Adrenal gland (tissue), 12 donors: Measurements from ENCODE around the gene CYBB. TPM values are rescaled to one million over a fixed set of nuclear protein-coding genes. Genes with fewer than 3 reads are reported as not detected.

Experiments
- DNase-seq, 7 donors: peaks; one replicate each; pipeline ENCODE4 v3.0.0-alpha.2; 2019 to 2020
- H3K27ac ChIP-seq, 5 donors: fragments of 200-600 bp; sonication (generic) in 4 of 5; 1 replicate in 3 of 5; 2 replicates in 2 of 5; pipeline versions ENCODE4 v1.5.1 to v1.8.0; 2016 to 2020; ENCODE audit warnings: mild to moderate bottlenecking in 1 of 5
- H3K27me3 ChIP-seq: fragments of 200-600 bp; 2 replicates; pipeline ENCODE4 v1.8.0; 2021
- H3K36me3 ChIP-seq, 2 donors: fragments of 200-600 bp; replicated peaks in 1 of 2; 1 replicate in 1 of 2; 2 replicates in 1 of 2; pipeline versions ENCODE4 v1.5.1 to v1.8.0; 2018 to 2022
- H3K4me1 ChIP-seq, 2 donors: fragments of 200-600 bp; replicated peaks in 1 of 2; 1 replicate in 1 of 2; 2 replicates in 1 of 2; pipeline versions ENCODE4 v1.5.1 to v1.8.0; 2018 to 2021
- H3K4me3 ChIP-seq, 4 donors: fragments of 200-600 bp; sonication (generic) in 3 of 4; one replicate each; pipeline ENCODE4 v1.5.1; 2016 to 2018
- H3K9me3 ChIP-seq, 3 donors: fragments of 200-600 bp; sonication (generic) in 1 of 3; replicated peaks in 1 of 3; 1 replicate in 2 of 3; 2 replicates in 1 of 3; pipeline versions ENCODE4 v1.5.1 to v1.8.0; 2016 to 2021
- CTCF ChIP-seq, 6 experiments: fragments of 450-650 bp in 4 of 6; fragments of 200-600 bp in 2 of 6; sonication (generic) in 1 of 6; IDR thresholded peaks; 1 replicate in 5 of 6; 2 replicates in 1 of 6; pipeline versions ENCODE4 v1.5.1 to v1.8.0; 2016 to 2021; ENCODE audit warnings: antibody characterized with exemption in 6 of 6, mild to moderate bottlenecking in 2 of 6, moderate library complexity in 1 of 6
- POLR2A ChIP-seq, 2 donors: fragments of 450-650 bp; IDR thresholded peaks; one replicate each; pipeline ENCODE4 v1.6.1; 2017; ENCODE audit warnings: antibody characterized with exemption in 2 of 2, mild to moderate bottlenecking in 2 of 2, moderate library complexity in 1 of 2
- WGBS, 4 donors: extraction: QIAGEN DNeasy Blood & Tissue Kit in 2 of 4; methylation state at CpG; one replicate each; pipeline versions ENCODE4 v1.1.5 to v1.1.7; 2013 to 2017; 5-methylcytosine and 5-hydroxymethylcytosine counted together
- intact Hi-C, 2 donors: fragments of 100-400 bp; cut with DNase I; formaldehyde crosslinking; loops; one replicate each; pipeline versions ENCODE4 v1.14.1 to v1.15.0; 2022 to 2023
- polyA plus RNA-seq, 3 donors: library from polyadenylated mRNA; stranded (reverse); fragments of 200-250 nt in 2 of 3; fragments of 350-450 nt in 1 of 3; fragmentation: Illumina TruSeq in 1 of 3; extraction: RNeasy Lipid Tissue Mini Kit (QIAGEN cat#74804) in 1 of 3; gene quantifications; one replicate each; pipeline ENCODE4 v1.2.3, GENCODE V29; 2013 to 2014
- total RNA-seq, 9 donors: library from RNA; depleted of rRNA in 4 of 9; stranded (reverse); fragments of >200 nt in 4 of 9; fragments of 120-200 nt in 1 of 9; fragmentation: NEBNext Ultra II Directional in 1 of 9; extraction: Animal tissue kit (Norgen Biotek cat#: 25700) in 1 of 9; gene quantifications; one replicate each; pipeline versions ENCODE4 v1.1.0 to v1.2.4, GENCODE V29; 2013 to 2023
- donor health status: healthy with polysubstance abuse.
- donor health status: Bipolar disorder and iron deficiency.
- donor health status: DM: yes; HTN: yes; CAD: no.
- donor health status: DM: no; HTN: no; CAD: no.
- donor health status: DM: no; HTN: no; CAD: no.
- donor health status: DM: yes; HTN: yes; CAD: no.

CYBB gene
- total and polyA plus RNA-seq, 12 donors: 5.5 to 153 (median 56.9) TPM

GRCh38 chrX:37746218-37746941 lies 33.5 kb upstream of the CYBB start:
- 52 to 77% (median 63%) methylated on average over 3 to 7 of the region's 7 CpGs for WGBS, 4 donors
- TF ChIP-seq POLR2A (IDR thresholded peaks at IDR 0.05): no peak
- TF ChIP-seq CTCF (IDR thresholded peaks at IDR 0.05): no peak
- no peak for DNase-seq
- Histone ChIP-seq H3K27ac (peak overlapping the region in 1 of 5 donors; percentile 40), H3K4me3 (no peak overlapping the region), H3K27me3 (no peaks in the 10 kb centered on the region), H3K9me3 (no peaks in the 10 kb centered on the region), H3K36me3 (no peaks in the 10 kb centered on the region), H3K4me1 (no peaks in the 10 kb centered on the region)
- intact Hi-C loops: loop anchor here (10.0 kb wide), 3 partner anchors 78 to 428 kb away; partner anchors contain the start of gene SYTL5 (in 1 of the 2)

- intact Hi-C loops: loop anchor here (10.0 kb wide), 3 partner anchors 78 to 428 kb away; partner anchors contain the start of gene SYTL5 (in 1 of the 2)
- H3K4me1 ChIP-seq: no peaks in the 10 kb centered on the region
Observed at GRCh38 chrX:37746951-37747350, 32.9 kb upstream of the CYBB start.

GRCh38 chrX:37752281-37752680 lies 27.6 kb upstream of the CYBB start:
- no peaks in the 10 kb centered on the region for H3K27me3 ChIP-seq
- DNase-seq: no peak
- H3K4me3 ChIP-seq: no peak overlapping the region
- H3K36me3 ChIP-seq: no peaks in the 10 kb centered on the region
- WGBS, 4 donors: 55 to 60% (median 57%) methylated on average over 2 of the region's 2 CpGs
- H3K4me1 ChIP-seq: no peaks in the 10 kb centered on the region
- intact Hi-C loops: loop anchor here in 1 of 2 donors (10.0 kb wide), 1 partner anchor 63 kb away; no protein-coding TSS in a partner anchor
- H3K27ac ChIP-seq: no peak overlapping the region
- no peaks in the 10 kb centered on the region for H3K9me3 ChIP-seq
- no peak for TF ChIP-seq CTCF (IDR thresholded peaks at IDR 0.05)
- TF ChIP-seq POLR2A (IDR thresholded peaks at IDR 0.05): no peak

More at GRCh38 chrX:37746951-37747350, 32.9 kb upstream of the CYBB start:
- H3K9me3 ChIP-seq: no peaks in the 10 kb centered on the region
- H3K27me3 ChIP-seq: no peaks in the 10 kb centered on the region
- no peak overlapping the region for H3K4me3 ChIP-seq
- 80 to 92% (median 80%) methylated on average over 1 of the region's 1 CpG; no CpG with 5 or more reads in 1 of the 4 donors for WGBS, 4 donors
- no peaks in the 10 kb centered on the region for H3K36me3 ChIP-seq
- no peak for TF ChIP-seq POLR2A (IDR thresholded peaks at IDR 0.05)
- TF ChIP-seq CTCF (IDR thresholded peaks at IDR 0.05): no peak
- no peak overlapping the region for H3K27ac ChIP-seq
- DNase-seq: no peak

- Histone ChIP-seq H3K27me3 (no peaks in the 10 kb centered on the region), H3K4me3 (no peak overlapping the region), H3K27ac (no peak overlapping the region), H3K4me1 (no peaks in the 10 kb centered on the region), H3K9me3 (no peaks in the 10 kb centered on the region), H3K36me3 (no peaks in the 10 kb centered on the region)
- no peak for TF ChIP-seq POLR2A (IDR thresholded peaks at IDR 0.05)
- TF ChIP-seq CTCF (IDR thresholded peaks at IDR 0.05): no peak
- DNase-seq: no peak
- intact Hi-C loops: loop anchor here in 1 of 2 donors (10.0 kb wide), 1 partner anchor 62 kb away; no protein-coding TSS in a partner anchor
Observed at GRCh38 chrX:37752936-37753335, 26.9 kb upstream of the CYBB start.
